HG03097 (cell line): ENCODE data around the gene LRP1.
"Not testable (repeated sequence)": the region's sequence is repeated elsewhere in the genome, so short reads cannot be mapped to it uniquely, and the experiment has no call there.

Experiments used
- ATAC-seq: cut with Tn5 transposase; IDR thresholded peaks from one replicate; pipeline ENCODE4 v1.9.1; 2021; ENCODE audit not compliant: unreplicated experiment, low FRiP score

LRP1 gene

DNA sequence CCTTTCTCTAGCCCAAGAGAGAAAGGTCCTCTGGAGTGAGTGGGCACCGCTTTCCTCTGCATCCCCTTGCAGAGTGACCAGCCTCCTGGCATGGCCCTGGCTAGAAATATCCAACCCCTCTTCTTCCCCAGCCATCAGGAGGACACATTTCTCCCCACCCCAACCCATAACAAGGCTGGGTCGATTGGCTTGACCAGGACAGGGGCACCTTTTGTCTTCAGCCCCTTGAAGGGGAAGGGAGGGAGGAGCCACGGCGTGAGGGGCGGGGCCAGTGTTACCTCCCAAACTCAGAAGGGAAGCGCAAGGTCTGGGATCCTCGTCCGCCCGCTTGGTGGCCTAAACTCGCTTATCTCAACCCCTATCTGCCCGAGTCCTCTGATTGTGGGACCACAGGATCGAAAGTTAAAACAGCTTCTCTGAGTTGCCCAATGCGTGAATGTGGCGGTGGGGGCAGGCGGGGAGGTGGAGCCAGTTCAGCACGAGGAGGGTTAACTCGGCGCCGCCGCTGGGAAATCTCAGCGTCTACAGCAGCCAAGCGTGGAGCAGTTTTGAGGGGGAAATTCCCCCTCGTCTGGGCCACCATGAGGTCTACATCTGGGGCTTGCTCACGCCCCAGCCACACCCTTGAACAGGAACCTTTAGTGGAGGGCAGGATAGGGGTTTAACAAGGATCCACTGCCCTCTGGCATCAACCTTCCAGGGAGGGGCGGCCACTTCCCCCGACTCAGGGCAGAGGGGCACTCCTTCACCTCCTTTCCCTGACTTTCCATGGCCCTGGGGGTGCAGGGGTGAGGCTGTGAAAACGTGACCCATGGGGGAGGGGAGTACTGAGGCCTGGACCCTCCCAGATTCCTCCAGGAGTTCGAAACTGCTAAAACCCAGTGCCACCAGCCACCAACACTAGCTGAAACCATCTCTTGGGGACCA, 17.9 kb upstream of the LRP1 start:
- peak; percentile 46 for ATAC-seq

- ATAC-seq: peak; percentile 39
Observed at GRCh38 chr12:57111031-57111734, 17.1 kb upstream of the LRP1 start, which contains the start of gene STAT6. TSS of gene STAT6 (minus strand) at chr12:57111362. CDS start at chr12:57108278, 3,084 bp downstream.

DNA sequence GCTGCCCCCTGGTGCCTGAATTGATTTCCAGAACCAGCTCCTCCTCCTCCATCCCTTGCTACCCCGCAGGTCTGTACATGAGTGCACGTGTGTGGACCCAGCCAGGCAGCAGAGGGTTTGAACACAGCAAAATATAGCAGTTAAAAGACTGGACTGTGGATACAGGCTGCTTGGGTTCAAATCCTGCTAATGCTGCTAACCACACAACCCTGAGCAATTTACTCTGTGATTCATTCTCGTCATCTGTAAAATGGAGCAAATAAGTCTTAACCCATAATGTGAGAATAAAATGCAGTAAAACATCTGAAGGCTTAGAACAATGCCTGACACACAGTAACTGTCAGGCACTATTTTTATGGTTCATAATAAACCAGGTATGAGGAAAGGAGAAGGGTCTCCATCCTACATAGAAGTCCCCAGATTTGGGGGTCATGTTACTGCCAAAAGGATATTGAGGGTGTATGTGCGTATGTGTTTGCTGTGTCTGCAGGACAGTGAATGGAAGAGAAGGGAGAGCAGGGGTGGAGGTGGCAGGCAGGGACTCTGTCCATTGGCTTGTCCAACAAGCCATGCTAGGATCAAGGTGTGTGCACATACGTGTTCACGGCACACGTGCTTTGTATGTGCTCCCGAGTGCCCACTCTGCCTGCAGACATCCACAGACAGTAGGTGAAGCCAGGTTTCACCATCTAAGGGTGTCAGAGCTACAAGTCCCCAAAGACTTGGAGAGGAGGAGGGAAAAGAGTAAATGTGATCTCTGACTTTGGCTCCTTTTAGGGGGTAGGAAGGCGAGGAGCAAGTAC, 15.6 kb upstream of the LRP1 start:
- ATAC-seq: peak; percentile 42

- no peak for ATAC-seq
Observed at GRCh38 chr12:57116580-57117281, 11.6 kb upstream of the LRP1 start.

DNA sequence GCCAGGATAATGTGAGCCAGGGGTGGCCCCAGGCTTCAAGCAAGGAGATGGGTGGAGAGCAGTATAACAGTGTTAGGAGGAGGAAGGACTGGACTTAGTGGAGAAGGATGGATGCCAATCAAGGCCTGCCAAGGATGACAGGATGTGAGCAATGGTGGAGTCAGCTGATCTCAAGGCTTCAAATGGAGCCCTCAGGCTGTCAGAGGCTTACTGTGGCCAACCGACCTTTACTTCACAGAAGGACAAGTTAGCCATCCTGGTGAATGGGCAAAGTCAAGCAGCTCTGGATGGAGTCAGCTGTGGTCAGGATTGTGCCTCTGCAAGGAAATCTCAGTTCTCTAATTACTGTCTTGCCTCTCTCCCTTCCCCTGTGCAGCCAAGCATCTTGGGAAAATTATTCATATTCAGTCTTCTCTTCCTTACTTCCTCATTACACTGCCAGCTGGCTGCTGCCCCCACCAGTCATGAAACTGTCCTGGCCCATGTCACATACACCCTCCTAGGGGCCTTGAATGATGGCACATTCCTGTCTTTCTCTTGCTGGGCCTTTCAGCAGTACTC, 9.5 kb upstream of the LRP1 start:
- no peak for ATAC-seq

DNA sequence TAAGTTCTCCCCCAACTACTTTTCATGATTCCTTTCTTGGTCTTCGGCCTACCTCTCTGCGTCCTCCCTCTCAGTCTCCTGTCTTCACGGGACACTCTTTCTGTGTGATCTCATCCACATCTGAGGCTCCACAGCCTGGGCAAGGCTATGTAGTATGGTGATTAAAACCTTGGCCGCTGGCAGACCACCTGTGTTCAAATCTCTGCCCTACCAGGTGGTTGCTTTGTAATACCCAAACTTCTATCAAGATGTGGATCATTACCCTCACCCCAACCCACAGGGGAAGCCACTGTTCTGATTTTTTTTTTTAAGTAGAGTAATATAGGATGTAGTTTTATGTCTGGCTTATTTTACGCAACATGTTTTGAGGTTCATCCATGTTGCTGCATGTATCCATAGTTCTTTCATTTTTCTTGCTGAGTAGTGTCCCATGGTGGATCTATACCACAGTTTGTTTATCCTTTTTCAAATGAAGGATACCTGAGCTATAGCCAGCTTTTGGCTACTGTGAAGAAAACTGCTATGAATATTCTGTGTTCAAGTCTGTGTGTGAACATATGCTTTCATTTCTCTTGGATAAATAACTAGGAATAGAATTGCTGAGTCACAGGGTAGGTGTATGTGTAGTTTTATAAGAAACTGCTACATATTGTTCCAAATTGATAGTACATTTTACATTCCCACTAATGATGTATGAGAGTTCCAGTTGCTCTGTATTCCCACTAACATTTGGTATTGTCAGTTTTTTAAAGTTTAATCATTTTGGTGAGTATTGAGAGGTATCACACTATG, 8.8 kb upstream of the LRP1 start:
- ATAC-seq: no peak

- not testable (repeated sequence) for ATAC-seq
Observed at GRCh38 chr12:57120718-57121117, 7.6 kb upstream of the LRP1 start.

GRCh38 chr12:57123813-57124212, 4.5 kb upstream of the LRP1 start:
- ATAC-seq: no peak

DNA sequence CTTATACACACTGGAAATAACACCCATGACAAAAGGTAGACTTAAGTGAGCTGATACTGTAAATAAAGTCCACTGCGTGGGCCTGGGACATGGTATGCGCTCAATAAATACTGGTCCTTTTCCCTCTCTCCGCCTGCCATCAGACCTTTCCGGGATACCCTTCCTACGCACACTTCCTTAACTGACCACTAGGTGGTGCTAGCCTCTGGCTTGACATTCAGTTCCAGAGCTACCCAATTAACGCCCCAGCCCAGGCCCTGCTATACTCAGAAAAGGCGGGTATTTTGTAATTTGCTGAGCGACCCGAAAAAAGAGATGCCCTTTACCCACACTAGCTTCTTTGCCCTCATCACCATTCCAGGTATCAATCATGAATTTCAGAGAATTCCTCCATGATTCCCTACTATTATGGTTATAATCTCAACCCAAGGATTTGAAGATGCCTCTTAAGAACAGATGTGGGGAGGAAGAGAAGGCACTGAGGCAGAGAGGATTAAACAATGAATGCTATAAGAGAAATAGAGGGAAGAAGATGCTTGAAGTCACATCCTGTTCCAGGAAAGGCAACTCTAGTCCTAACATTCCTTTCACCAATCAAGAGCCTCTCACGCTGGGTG, 3.9 kb upstream of the LRP1 start:
- ATAC-seq: no peak

- ATAC-seq: no peak
Observed at GRCh38 chr12:57126061-57126460, 2.2 kb upstream of the LRP1 start.

DNA sequence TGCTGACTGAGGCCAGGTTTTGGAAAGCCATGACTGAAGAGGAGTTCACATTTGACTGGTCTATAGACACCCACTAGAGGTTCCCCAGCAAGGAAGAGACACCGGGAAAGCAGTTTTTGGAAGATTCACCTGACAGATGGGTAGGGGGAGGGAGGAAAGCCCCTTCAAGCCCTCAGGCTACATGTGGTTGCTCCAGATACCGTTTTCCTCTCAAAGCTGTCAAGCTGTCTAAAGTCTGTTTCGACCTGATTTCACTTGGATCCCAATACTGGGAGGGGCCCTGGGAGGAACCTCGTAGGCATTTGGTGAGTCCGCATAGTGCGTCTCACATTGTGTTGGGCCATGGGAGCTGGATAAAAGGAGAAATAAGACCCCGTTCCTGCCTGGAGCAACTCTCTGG, 1.7 kb upstream of the LRP1 start:
- no peak for ATAC-seq

- ATAC-seq: no peak
Observed at GRCh38 chr12:57127101-57127725, 1.1 kb upstream of the LRP1 start.

DNA sequence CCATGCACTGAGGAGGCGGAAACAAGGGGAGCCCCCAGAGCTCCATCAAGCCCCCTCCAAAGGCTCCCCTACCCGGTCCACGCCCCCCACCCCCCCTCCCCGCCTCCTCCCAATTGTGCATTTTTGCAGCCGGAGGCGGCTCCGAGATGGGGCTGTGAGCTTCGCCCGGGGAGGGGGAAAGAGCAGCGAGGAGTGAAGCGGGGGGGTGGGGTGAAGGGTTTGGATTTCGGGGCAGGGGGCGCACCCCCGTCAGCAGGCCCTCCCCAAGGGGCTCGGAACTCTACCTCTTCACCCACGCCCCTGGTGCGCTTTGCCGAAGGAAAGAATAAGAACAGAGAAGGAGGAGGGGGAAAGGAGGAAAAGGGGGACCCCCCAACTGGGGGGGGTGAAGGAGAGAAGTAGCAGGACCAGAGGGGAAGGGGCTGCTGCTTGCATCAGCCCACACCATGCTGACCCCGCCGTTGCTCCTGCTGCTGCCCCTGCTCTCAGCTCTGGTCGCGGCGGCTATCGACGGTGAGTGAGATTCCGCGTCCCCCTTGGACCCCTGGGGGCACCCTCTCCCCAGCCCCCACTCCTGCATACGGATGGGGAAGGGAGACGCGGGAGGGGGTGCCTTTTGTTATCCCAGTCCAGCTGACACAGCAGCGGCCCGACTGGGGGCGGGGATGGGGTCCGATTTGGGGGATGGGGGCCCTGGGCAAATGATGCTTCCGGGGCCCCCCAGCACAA, 400 bp downstream of the LRP1 start:
- no peak for ATAC-seq

DNA sequence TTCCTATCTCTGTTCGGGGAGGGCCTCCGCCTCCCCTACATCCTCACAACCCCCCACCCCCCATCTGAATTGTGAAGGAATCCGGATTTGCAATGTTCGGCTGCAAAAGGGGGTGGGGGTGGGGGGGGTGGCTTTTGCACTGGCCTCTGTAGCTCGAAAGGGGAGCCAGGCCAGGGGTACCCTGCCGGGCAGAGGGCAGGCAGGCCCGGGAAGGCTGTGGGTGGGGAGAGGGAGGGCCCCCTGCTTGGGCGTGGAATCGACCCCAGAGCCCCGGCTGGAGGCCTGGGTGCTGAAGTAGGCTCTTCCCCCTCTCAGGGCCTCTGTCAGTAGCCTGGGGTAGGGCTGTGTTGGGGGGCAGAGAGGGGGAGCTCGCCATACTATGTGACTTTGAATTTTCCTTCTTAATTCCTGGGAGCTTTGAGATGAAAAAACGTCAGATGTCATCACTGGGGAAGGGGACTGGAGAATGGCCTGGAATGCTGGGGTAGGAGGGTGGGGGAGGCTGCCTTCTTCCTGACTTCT, 1.1 kb downstream of the LRP1 start:
- ATAC-seq: no peak

DNA sequence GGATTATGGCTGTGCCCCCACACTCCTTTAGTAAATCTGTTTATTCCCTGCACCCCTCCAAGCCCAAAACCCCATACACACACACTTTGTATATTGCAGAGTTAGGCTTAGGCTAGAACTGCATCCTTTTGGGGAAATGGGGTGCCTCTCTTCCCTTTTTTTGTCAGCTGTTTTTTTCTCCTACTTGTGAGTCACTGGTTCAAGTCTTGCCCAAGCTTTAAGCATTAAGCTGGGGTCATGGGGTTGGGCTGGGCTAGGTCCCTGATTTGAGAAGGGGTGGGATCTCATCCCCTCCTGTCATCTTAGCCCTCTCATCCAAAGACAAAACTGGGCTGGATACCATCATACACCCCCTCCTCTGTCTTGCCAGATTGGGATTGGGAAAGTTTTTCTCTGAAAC, 1.6 kb downstream of the LRP1 start:
- ATAC-seq: no peak

GRCh38 chr12:57130941-57131340, 2.7 kb downstream of the LRP1 start:
- ATAC-seq: no peak

DNA sequence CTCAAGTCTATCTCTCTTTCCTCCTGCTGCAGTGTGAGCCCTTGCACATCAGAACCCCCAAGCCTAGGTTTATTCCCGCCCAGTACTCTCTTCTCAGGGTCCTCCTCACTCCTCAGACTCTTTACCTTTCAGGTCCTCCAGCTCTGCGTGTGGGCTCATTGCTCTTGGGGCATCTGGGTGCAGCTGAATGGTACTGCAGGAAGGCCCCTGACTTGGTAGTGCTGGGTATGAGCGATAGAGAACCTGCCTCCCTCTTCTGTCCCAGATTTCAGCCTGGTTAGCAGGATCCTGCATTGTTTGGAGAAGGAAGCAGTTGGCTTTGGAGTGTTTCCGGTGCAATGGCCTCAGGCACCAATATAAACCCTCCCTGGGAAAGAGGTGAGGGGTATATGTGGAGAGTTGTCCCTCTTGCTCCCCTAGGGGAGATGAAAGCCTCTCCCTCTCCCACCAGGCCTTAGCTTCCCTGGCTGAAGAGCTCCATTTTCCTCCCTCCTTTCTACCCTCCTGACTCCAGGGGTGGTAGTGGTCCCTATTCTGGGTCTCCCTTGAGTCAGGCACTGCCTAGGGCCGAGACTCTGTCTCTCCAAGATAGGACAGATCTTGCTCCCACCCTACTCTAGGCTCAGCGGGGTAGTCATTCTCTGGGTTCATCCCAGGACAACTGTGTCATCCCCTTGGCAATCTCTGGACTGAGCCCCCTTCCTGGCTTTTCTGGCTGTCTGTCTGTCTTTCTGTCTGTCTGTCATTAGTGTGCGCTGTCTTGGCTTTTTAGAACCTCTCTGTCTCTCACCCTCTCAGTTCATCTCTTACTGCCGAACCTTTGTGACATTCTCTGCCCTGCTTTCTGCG, 3.8 kb downstream of the LRP1 start:
- ATAC-seq: no peak
